GM23338 (cell line): ENCODE results near the gene UNC45A. TPM values are rescaled to one million over a fixed set of nuclear protein-coding genes. Genes with fewer than 3 reads are reported as not detected.

ENCODE experiments used
- ATAC-seq: fragments of 200-7000 bp; cut with Tn5 transposase; 3 replicates; pipeline ENCODE4 v1.9.1; 2020
- DNase-seq: peaks from one replicate; pipeline ENCODE4 v3.0.0-alpha.2; 2015; ENCODE audit warnings: low spot score
- H2AFZ ChIP-seq: fragments of 200-600 bp; sonication (generic); 2 replicates; pipeline ENCODE4 v1.8.0; 2016; ENCODE audit warnings: antibody characterized with exemption, mild to moderate bottlenecking, moderate library complexity
- H3F3A ChIP-seq: fragments of 200-600 bp; sonication (generic); replicated peaks from 2 replicates; pipeline ENCODE4 v1.8.0; 2017; ENCODE audit warnings: antibody characterized with exemption, mixed run types, low read depth
- H3K27ac ChIP-seq: fragments of 200-600 bp; sonication (generic); 2 replicates; pipeline ENCODE4 v1.6.1; 2016; ENCODE audit warnings: low read depth
- H3K27me3 ChIP-seq: fragments of 200-600 bp; sonication (generic); 2 replicates; pipeline ENCODE4 v1.8.0; 2016; ENCODE audit warnings: mild to moderate bottlenecking, mixed run types, moderate library complexity; ENCODE audit not compliant: insufficient read depth
- H3K36me3 ChIP-seq: fragments of 200-600 bp; sonication (generic); 2 replicates; pipeline ENCODE4 v1.8.0; 2016; ENCODE audit warnings: mild to moderate bottlenecking; ENCODE audit not compliant: insufficient read depth
- H3K4me1 ChIP-seq: fragments of 200-600 bp; sonication (generic); 2 replicates; pipeline ENCODE4 v1.8.0; 2016; ENCODE audit warnings: mild to moderate bottlenecking, moderate library complexity; ENCODE audit not compliant: insufficient read depth
- H3K4me2 ChIP-seq: fragments of 200-600 bp; sonication (generic); 2 replicates; pipeline ENCODE4 v1.7.1; 2017; ENCODE audit warnings: mixed run types
- H3K4me3 ChIP-seq: fragments of 200-600 bp; sonication (generic); 2 replicates; pipeline ENCODE4 v1.6.1; 2016; ENCODE audit warnings: mixed run types
- H3K79me2 ChIP-seq: fragments of 200-600 bp; sonication (generic); replicated peaks from 2 replicates; pipeline ENCODE4 v1.8.0; 2017; ENCODE audit warnings: mild to moderate bottlenecking; ENCODE audit not compliant: insufficient read depth
- H3K9me2 ChIP-seq: fragments of 200-600 bp; sonication (generic); 2 replicates; pipeline ENCODE4 v1.8.0; 2017; ENCODE audit not compliant: insufficient read depth
- H4K20me1 ChIP-seq: fragments of 200-600 bp; sonication (generic); replicated peaks from 2 replicates; pipeline ENCODE4 v1.8.0; 2017; ENCODE audit warnings: mild to moderate bottlenecking; ENCODE audit not compliant: insufficient read depth
- H3K27ac Mint-ChIP-seq: 2 replicates; pipeline ENCODE4 v1.8.0; 2020; ENCODE audit warnings: inconsistent platforms, mild to moderate bottlenecking, moderate library complexity, mixed read lengths
- H3K27me3 Mint-ChIP-seq: 3 replicates; pipeline ENCODE4 v1.8.0; 2022; ENCODE audit warnings: low read depth, mild to moderate bottlenecking, moderate library complexity, mixed read lengths, inconsistent platforms; ENCODE audit not compliant: insufficient read depth, poor library complexity
- H3K36me3 Mint-ChIP-seq: 3 replicates; pipeline ENCODE4 v1.8.0; 2021; ENCODE audit warnings: low read depth, mild to moderate bottlenecking, inconsistent platforms, moderate library complexity, mixed read lengths
- H3K4me1 Mint-ChIP-seq: 3 replicates; pipeline ENCODE4 v1.8.0; 2020; ENCODE audit warnings: mild to moderate bottlenecking, inconsistent platforms, mixed read lengths
- H3K4me3 Mint-ChIP-seq: 3 replicates; pipeline ENCODE4 v1.8.0; 2021; ENCODE audit warnings: moderate library complexity, mild to moderate bottlenecking, inconsistent platforms, mixed read lengths
- H3K9me3 Mint-ChIP-seq: 3 replicates; pipeline ENCODE4 v1.8.0; 2020; ENCODE audit warnings: moderate library complexity, mild to moderate bottlenecking, inconsistent platforms, mixed read lengths
- CREB1 ChIP-seq: fragments of 250-450 bp; sonication (Bioruptor Pico); IDR thresholded peaks from 2 replicates; pipeline ENCODE4 v1.5.0; 2020; ENCODE audit warnings: low read depth, mild to moderate bottlenecking, moderate library complexity
- CTCF ChIP-seq, 2 experiments: fragments of 200-600 bp in 1 of 2; sonication (generic) in 1 of 2; conservative IDR thresholded peaks; 2 replicates each; pipeline versions ENCODE4 v1.5.1 to v1.6.1; 2016 to 2017; ENCODE audit warnings: antibody characterized with exemption in 2 of 2, low read depth in 2 of 2, mild to moderate bottlenecking in 2 of 2, moderate library complexity in 1 of 2
- EZH2 ChIP-seq: fragments of 200-600 bp; sonication (generic); IDR thresholded peaks from one replicate; pipeline ENCODE4 v1.8.0; 2017; ENCODE audit warnings: antibody characterized with exemption, mild to moderate bottlenecking, low read depth; ENCODE audit not compliant: unreplicated experiment
- EZH2phosphoT487 ChIP-seq: fragments of 200-600 bp; sonication (generic); IDR thresholded peaks from one replicate; pipeline ENCODE4 v1.8.1; 2018; ENCODE audit warnings: antibody characterized with exemption; ENCODE audit not compliant: unreplicated experiment
- JUNB ChIP-seq: IDR thresholded peaks from one replicate; pipeline ENCODE4 v1.6.1; 2016; ENCODE audit warnings: antibody characterized with exemption; ENCODE audit not compliant: unreplicated experiment
- NANOG ChIP-seq: IDR thresholded peaks from 2 replicates; pipeline ENCODE4 v1.6.1; 2016; ENCODE audit warnings: antibody characterized with exemption, borderline replicate concordance
- POLR2AphosphoS5 ChIP-seq: IDR thresholded peaks from 2 replicates; pipeline ENCODE4 v1.6.1; 2016; ENCODE audit warnings: antibody characterized with exemption, low read depth
- STAT1 ChIP-seq: IDR thresholded peaks from one replicate; pipeline ENCODE4 v1.6.1; 2016; ENCODE audit warnings: antibody characterized with exemption; ENCODE audit not compliant: unreplicated experiment
- ZNF114 ChIP-seq: fragments of 250-450 bp; sonication (Bioruptor Pico); IDR thresholded peaks from 2 replicates; pipeline ENCODE4 v1.5.0; 2020; ENCODE audit warnings: mild to moderate bottlenecking, moderate library complexity
- ZNF331 ChIP-seq: fragments of 250-450 bp; sonication (Bioruptor Pico); IDR thresholded peaks from 2 replicates; pipeline ENCODE4 v1.5.0; 2020; ENCODE audit warnings: low read depth, mild to moderate bottlenecking, moderate library complexity
- polyA plus RNA-seq: library from polyadenylated mRNA; unstranded; fragments of >200 nt; fragmentation: Nextera tagmentation; extraction: Ambion mirVana; gene quantifications from 2 replicates; pipeline ENCODE4 v1.2.1, GENCODE V29; 2016
- total RNA-seq: library from RNA; depleted of rRNA; stranded (reverse); fragments of >200 nt; shearing (Covaris generic); gene quantifications from 2 replicates; pipeline ENCODE4 v1.2.3, GENCODE V29; 2014
- TF ChIP-seq, protein P1 (sequence below): IDR thresholded peaks from 2 replicates; pipeline ENCODE4 v1.6.1; 2016; ENCODE audit warnings: antibody characterized with exemption
- TF ChIP-seq, protein P2 (sequence below): IDR thresholded peaks from one replicate; pipeline ENCODE4 v1.6.1; 2018; ENCODE audit warnings: antibody characterized with exemption; ENCODE audit not compliant: unreplicated experiment

Gene UNC45A
- total and polyA plus RNA-seq, 2 experiments from 2014 or later = 40.2 to 86.8 TPM

DNA sequence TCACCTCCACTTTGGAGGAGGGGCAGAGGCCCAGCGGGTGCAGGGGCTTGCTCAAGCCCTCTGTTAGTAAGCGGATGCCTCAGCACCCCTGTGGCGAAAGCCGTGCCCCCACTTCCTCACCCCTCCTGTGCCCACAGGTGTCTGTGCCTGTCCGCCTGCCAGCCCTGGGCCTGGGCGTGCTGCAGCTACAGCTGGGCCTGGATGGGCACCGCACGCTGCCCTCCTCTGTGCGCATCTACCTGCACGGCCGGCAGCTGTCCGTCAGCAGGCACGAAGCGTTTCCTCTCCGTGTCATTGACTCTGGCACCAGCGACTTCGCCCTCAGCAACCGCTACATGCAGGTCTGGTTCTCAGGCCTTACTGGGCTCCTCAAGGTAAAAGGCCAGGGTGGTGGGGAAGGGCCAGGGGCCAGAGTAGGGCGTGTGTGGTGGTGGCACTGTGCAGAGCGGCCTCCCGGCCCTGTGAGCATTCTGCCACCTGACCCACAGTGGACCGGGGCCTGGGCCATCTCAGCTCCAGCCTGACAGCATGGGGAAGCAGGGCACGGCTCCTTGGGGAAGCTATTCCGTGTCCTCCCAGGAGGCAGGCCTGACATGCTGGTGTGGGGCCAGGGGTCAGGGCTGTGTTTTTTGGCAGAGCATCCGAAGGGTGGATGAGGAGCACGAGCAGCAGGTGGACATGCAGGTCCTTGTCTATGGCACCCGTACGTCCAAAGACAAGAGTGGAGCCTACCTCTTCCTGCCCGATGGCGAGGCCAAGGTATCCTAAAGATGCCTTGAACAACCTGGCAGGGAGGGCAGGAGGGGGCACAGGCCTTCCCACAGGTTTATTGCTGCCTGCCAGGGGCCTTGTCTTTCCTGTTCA, 22.9 kb upstream of the UNC45A start (continued):
- TF ChIP-seq, protein P1, sequence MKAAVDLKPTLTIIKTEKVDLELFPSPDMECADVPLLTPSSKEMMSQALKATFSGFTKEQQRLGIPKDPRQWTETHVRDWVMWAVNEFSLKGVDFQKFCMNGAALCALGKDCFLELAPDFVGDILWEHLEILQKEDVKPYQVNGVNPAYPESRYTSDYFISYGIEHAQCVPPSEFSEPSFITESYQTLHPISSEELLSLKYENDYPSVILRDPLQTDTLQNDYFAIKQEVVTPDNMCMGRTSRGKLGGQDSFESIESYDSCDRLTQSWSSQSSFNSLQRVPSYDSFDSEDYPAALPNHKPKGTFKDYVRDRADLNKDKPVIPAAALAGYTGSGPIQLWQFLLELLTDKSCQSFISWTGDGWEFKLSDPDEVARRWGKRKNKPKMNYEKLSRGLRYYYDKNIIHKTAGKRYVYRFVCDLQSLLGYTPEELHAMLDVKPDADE = no peak

GRCh38 chr15:90912770-90913075, 22.4 kb upstream of the UNC45A start:
- Histone ChIP-seq H3K4me3 (no peak overlapping the region), H4K20me1 (no peaks in the 10 kb centered on the region), H3K27ac (no peak overlapping the region), H3K27me3 (no peaks in the 10 kb centered on the region), H3K4me1 (no peaks in the 10 kb centered on the region), H2AFZ (no peak overlapping the region), H3K36me3 (no peaks in the 10 kb centered on the region), H3K4me2 (no peak overlapping the region), H3K9me2 (no peaks in the 10 kb centered on the region), H3K79me2 (no peaks in the 10 kb centered on the region), H3F3A (no peaks in the 10 kb centered on the region)
- no peak for DNase-seq
- ATAC-seq = no peak
- peaks cover 3% of the 10 kb centered on the region; the same call in 2 of the 3 replicates for H3K36me3 Mint-ChIP-seq
- no peak overlapping the region for H3K4me3 Mint-ChIP-seq
- H3K9me3 Mint-ChIP-seq = no peaks in the 10 kb centered on the region
- H3K27ac Mint-ChIP-seq = no peak overlapping the region
- peaks cover 3% of the 10 kb centered on the region for H3K27me3 Mint-ChIP-seq
- H3K4me1 Mint-ChIP-seq = peaks cover 6% of the 10 kb centered on the region
- no peak for TF ChIP-seq CREB1
- TF ChIP-seq, protein P1 = no peak
- no peak for TF ChIP-seq EZH2
- TF ChIP-seq, protein P2, sequence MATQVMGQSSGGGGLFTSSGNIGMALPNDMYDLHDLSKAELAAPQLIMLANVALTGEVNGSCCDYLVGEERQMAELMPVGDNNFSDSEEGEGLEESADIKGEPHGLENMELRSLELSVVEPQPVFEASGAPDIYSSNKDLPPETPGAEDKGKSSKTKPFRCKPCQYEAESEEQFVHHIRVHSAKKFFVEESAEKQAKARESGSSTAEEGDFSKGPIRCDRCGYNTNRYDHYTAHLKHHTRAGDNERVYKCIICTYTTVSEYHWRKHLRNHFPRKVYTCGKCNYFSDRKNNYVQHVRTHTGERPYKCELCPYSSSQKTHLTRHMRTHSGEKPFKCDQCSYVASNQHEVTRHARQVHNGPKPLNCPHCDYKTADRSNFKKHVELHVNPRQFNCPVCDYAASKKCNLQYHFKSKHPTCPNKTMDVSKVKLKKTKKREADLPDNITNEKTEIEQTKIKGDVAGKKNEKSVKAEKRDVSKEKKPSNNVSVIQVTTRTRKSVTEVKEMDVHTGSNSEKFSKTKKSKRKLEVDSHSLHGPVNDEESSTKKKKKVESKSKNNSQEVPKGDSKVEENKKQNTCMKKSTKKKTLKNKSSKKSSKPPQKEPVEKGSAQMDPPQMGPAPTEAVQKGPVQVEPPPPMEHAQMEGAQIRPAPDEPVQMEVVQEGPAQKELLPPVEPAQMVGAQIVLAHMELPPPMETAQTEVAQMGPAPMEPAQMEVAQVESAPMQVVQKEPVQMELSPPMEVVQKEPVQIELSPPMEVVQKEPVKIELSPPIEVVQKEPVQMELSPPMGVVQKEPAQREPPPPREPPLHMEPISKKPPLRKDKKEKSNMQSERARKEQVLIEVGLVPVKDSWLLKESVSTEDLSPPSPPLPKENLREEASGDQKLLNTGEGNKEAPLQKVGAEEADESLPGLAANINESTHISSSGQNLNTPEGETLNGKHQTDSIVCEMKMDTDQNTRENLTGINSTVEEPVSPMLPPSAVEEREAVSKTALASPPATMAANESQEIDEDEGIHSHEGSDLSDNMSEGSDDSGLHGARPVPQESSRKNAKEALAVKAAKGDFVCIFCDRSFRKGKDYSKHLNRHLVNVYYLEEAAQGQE = no peak
- no peak for TF ChIP-seq JUNB
- no peak for TF ChIP-seq ZNF114 (CRISPR knock-in tag)
- TF ChIP-seq STAT1 = no peak
- TF ChIP-seq ZNF331 (CRISPR knock-in tag) = no peak
- TF ChIP-seq EZH2phosphoT487 = no peak
- TF ChIP-seq CTCF (conservative IDR thresholded peaks at IDR 0.05; ENCODE audit: low read depth in 2 of 2) = no peak
- TF ChIP-seq POLR2AphosphoS5 = no peak
- TF ChIP-seq NANOG = no peak
